ENCODE measurements around the gene EED. TPM values are rescaled to one million over a fixed set of nuclear protein-coding genes. Genes with fewer than 3 reads are reported as not detected.
"Not testable (repeated sequence)": the region's sequence is repeated elsewhere in the genome, so short reads cannot be mapped to it uniquely, and the experiment has no call there.

The EED gene
- polyA plus RNA-seq, 3 donors, result 2.3 to 17.8 (median 5.1) TPM

DNA sequence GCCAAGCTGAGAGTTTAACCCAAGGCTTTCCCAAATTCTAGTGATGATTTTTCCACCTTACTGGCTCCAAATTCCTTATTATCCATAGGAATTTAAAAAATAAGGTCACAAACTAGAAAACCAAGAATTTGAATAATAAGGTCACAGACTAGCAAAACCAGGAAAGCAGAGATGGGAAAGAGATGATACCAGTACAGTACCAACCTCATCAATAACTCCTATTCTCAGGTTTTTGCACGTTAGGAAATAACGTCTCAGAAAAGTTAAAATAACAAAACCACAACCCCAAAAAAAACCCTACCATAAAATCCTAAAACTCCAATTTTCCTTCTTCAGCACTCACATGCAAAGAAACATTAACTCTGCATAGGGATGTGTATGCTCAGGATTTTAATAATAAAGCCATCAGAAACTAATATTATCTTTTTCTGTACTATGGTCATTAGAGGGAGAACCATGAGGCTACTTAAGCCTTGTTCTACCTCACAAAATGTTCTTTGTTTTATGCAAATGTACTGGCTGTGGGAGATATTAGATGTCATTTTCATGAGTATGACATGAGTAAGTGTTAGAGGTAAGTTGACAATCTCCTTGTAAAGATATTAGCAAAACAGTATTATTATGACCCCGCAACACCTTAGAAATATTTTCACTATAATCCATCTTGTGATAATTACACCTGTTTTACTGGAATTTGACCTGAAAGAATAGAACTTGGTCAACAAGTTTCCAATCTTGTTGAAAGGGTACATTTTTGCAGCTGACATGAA is 16.1 kb upstream of the EED start:
- intact Hi-C loops (cut with micrococcal nuclease), result no loop called here
- H3K36me3 Mint-ChIP-seq, result no peaks in the 10 kb centered on the region
- H3K9me3 Mint-ChIP-seq, result peaks cover 5 to 12% (median 9%) of the 10 kb centered on the region in 7 donors
- Histone ChIP-seq H3K4me1 (ENCODE audit: control insufficient read depth in 1 of 2, insufficient read depth in 2 of 2, low read length in 2 of 2) (no peaks in the 10 kb centered on the region), H3K4me2 (replicated peaks; ENCODE audit: extremely low read depth, low read length, poor library complexity, severe bottlenecking) (no peak overlapping the region), H3K9ac (ENCODE audit: insufficient read depth, low read length, poor library complexity, severe bottlenecking) (no peak overlapping the region), H3K36me3 (replicated peaks in 1 of 2; ENCODE audit: control insufficient read depth in 1 of 2, insufficient read depth in 2 of 2, low read length in 2 of 2) (no peaks in the 10 kb centered on the region), H3K27ac (ENCODE audit: low read depth in 1 of 2, low read length in 2 of 2) (no peak overlapping the region), H2AFZ (ENCODE audit: insufficient read depth, low read depth, low read length, poor library complexity, severe bottlenecking) (no peak overlapping the region), H3K27me3 (ENCODE audit: control insufficient read depth in 2 of 2, insufficient read depth in 2 of 2, low read length in 2 of 2) (no peaks in the 10 kb centered on the region), H3K79me2 (ENCODE audit: insufficient read depth, low read length) (no peaks in the 10 kb centered on the region), H3K9me3 (replicated peaks in 1 of 2; ENCODE audit: control insufficient read depth in 1 of 2, insufficient read depth in 1 of 2, low read length in 2 of 2) (peaks cover 0 to 4% of the 10 kb centered on the region in 2 donors), H3K4me3 (replicated peaks in 1 of 3; ENCODE audit: low read depth in 2 of 3, low read length in 3 of 3) (no peak overlapping the region), H4K20me1 (ENCODE audit: insufficient read depth, low read length) (no peaks in the 10 kb centered on the region)
- H3K27me3 Mint-ChIP-seq (ENCODE audit: low read depth in 3 of 3), result peaks cover 0 to 2% (median 1%) of the 10 kb centered on the region in 3 donors
- TF ChIP-seq, protein P1, sequence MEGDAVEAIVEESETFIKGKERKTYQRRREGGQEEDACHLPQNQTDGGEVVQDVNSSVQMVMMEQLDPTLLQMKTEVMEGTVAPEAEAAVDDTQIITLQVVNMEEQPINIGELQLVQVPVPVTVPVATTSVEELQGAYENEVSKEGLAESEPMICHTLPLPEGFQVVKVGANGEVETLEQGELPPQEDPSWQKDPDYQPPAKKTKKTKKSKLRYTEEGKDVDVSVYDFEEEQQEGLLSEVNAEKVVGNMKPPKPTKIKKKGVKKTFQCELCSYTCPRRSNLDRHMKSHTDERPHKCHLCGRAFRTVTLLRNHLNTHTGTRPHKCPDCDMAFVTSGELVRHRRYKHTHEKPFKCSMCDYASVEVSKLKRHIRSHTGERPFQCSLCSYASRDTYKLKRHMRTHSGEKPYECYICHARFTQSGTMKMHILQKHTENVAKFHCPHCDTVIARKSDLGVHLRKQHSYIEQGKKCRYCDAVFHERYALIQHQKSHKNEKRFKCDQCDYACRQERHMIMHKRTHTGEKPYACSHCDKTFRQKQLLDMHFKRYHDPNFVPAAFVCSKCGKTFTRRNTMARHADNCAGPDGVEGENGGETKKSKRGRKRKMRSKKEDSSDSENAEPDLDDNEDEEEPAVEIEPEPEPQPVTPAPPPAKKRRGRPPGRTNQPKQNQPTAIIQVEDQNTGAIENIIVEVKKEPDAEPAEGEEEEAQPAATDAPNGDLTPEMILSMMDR (IDR thresholded peaks at IDR 0.05), result no peak
- H3K4me3 Mint-ChIP-seq, result no peak overlapping the region
- H3K27ac Mint-ChIP-seq, result no peak overlapping the region
- no peak for DNase-seq
- no CpG with 5 or more reads among the region's 3 CpGs for WGBS (ENCODE audit: insufficient coverage)
- H3K4me1 Mint-ChIP-seq, result peaks cover 6% of the 10 kb centered on the region

DNA sequence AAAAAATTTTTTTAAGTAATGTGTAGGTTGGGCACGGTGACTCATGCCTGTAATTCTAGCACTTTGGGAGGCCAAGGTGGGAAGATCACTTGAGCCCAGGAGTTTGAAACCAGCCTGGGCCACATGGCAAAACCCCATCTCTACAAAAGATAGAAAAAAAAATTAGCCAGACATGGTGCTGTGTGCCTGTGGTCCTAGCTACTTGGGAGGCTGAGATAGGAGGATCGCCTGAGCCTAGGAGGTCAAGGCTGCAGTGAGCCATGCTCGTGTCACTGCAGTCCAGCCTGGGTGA is 15.6 kb upstream of the EED start:
- H3K9me3 Mint-ChIP-seq; H3K27me3 Mint-ChIP-seq (ENCODE audit: low read depth in 3 of 3); H3K36me3 ChIP-seq (replicated peaks in 1 of 2; ENCODE audit: control insufficient read depth in 1 of 2, insufficient read depth in 2 of 2, low read length in 2 of 2); H3K27ac Mint-ChIP-seq; H4K20me1 ChIP-seq (ENCODE audit: insufficient read depth, low read length); H3K4me1 Mint-ChIP-seq; H3K4me3 ChIP-seq (replicated peaks in 1 of 3; ENCODE audit: low read depth in 2 of 3, low read length in 3 of 3); H3K9me3 ChIP-seq (replicated peaks in 1 of 2; ENCODE audit: control insufficient read depth in 1 of 2, insufficient read depth in 1 of 2, low read length in 2 of 2); intact Hi-C loops (cut with micrococcal nuclease); H3K4me1 ChIP-seq (ENCODE audit: control insufficient read depth in 1 of 2, insufficient read depth in 2 of 2, low read length in 2 of 2); H3K4me3 Mint-ChIP-seq; H3K36me3 Mint-ChIP-seq; H3K27ac ChIP-seq (ENCODE audit: low read depth in 1 of 2, low read length in 2 of 2); H3K4me2 ChIP-seq (replicated peaks; ENCODE audit: extremely low read depth, low read length, poor library complexity, severe bottlenecking); DNase-seq; H3K27me3 ChIP-seq (ENCODE audit: control insufficient read depth in 2 of 2, insufficient read depth in 2 of 2, low read length in 2 of 2); H3K9ac ChIP-seq (ENCODE audit: insufficient read depth, low read length, poor library complexity, severe bottlenecking); H2AFZ ChIP-seq (ENCODE audit: insufficient read depth, low read depth, low read length, poor library complexity, severe bottlenecking); H3K79me2 ChIP-seq (ENCODE audit: insufficient read depth, low read length): not testable (repeated sequence)
- no CpG with 5 or more reads among the region's 3 CpGs for WGBS (ENCODE audit: insufficient coverage)

Measured in CD14-positive monocyte (primary cell).